ENCODE data around the gene PAIP2. TPM values are rescaled to one million over a fixed set of nuclear protein-coding genes. Genes with fewer than 3 reads are reported as not detected.

The PAIP2 gene, protein sequence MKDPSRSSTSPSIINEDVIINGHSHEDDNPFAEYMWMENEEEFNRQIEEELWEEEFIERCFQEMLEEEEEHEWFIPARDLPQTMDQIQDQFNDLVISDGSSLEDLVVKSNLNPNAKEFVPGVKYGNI
- 100 to 1,000 TPM in 1 of 4 donors, 10 to 100 TPM in 3; 84.3 to 124 (median 87.2) TPM for total RNA-seq

DNA sequence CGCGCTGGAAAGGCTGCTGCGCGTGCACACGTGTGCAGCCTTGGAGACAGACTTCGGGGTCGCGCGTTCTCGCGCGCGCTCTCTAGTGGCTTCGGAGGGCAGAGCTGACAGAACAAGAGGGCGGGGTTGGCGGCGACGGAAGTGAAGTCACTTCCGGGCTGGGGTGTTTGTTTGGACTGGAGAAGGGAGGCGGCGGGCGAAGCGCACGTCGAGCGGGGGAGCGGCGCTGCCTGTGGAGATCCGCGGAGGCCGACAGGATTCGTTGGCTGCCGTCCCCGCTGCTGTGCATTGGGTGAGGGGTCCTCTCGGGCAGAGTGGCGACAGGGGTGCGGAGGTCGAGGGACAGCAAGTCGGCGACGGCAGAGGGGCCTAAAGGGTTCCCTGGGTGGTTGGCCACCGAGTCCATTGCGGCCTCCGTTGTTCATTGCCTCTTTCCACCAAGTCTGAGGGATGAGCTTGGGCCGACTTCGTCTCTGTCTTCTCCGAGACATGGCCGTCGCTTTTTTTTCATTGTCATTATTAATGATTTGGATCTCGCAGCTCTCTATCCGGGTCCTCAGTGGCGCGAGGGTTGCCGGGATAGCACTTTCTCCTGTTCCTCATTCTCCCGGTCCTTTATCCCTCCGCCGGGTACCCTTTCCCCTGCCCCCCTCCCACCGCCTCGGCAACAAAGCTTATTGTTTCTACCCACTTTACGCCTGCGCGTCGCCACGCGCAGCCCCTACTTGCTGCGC lies at the start of gene PAIP2:
TSS of gene PAIP2 (plus strand) at position 166 of the 734 bp plus-strand sequence. CDS start 21,931 bp downstream, outside the sequence.
- TF ChIP-seq, protein P1, sequence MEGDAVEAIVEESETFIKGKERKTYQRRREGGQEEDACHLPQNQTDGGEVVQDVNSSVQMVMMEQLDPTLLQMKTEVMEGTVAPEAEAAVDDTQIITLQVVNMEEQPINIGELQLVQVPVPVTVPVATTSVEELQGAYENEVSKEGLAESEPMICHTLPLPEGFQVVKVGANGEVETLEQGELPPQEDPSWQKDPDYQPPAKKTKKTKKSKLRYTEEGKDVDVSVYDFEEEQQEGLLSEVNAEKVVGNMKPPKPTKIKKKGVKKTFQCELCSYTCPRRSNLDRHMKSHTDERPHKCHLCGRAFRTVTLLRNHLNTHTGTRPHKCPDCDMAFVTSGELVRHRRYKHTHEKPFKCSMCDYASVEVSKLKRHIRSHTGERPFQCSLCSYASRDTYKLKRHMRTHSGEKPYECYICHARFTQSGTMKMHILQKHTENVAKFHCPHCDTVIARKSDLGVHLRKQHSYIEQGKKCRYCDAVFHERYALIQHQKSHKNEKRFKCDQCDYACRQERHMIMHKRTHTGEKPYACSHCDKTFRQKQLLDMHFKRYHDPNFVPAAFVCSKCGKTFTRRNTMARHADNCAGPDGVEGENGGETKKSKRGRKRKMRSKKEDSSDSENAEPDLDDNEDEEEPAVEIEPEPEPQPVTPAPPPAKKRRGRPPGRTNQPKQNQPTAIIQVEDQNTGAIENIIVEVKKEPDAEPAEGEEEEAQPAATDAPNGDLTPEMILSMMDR (IDR thresholded peaks at IDR 0.05; ENCODE audit: low read depth), result no peak

DNA sequence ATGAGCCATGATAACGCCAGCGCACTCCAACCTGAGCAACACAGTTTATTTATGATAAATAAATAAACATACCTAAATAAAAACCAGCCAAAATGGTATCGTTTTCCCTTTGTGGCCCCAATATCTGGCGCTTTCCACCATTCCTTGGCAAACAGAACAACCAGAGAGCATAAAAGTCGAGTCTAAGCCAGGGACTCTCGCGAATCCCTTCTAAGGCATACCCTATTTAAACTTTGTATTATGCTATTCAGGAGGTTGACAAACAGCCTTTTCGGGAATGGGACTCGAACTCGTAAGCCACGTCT lies 48.5 kb upstream of the PAIP2 start:
- TF ChIP-seq, protein P1 (IDR thresholded peaks at IDR 0.05; ENCODE audit: low read depth), result no peak

DNA sequence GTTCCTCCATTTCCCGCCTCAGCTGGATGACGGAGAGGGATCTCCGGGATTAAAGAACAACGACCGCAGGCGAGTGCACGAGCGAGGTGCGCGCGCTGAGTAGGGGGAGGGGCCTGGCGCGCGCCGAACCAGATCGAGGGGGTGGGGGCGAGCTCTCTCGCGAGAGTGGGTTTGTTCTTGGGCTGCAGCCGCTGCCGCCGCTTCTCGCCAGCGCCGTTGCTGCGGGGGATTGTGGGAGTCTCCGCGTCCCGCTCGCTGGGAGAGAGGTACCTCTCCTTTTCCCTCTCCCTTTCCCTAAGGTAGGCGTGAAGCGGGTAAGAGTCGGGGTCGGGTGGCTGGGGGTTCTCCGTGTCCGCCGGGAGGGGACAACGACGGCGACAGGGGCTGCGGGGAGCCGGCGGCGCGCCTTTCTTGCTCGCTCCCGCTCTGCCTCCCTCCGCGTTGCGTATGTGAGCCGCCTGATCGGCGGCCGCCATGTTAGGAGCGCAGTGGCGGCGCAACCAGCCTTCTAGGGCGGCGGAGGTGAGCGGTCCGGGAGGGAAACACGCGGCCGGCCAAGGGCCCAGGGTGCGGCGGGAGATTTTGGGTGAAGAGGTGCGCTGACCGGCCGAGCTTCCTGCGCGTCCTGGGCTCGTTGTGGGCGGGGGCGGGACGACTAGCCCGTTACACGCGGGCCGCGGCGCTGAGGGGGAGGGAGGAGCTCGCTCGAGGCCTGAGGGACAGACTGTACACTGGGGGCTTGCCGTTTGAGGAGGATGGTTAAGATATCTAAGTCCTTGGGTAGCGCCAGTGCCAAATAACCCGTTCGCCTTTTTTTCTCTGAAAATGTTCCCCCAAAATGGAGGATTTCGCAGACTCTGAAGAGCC lies 47.9 kb upstream of the PAIP2 start, which contains the start of gene MATR3:
TSS of gene MATR3 (plus strand) at position 234 of the 867 bp plus-strand sequence. CDS start 13,676 bp downstream, outside the sequence.
- TF ChIP-seq, protein P1 (IDR thresholded peaks at IDR 0.05; ENCODE audit: low read depth), result no peak

DNA sequence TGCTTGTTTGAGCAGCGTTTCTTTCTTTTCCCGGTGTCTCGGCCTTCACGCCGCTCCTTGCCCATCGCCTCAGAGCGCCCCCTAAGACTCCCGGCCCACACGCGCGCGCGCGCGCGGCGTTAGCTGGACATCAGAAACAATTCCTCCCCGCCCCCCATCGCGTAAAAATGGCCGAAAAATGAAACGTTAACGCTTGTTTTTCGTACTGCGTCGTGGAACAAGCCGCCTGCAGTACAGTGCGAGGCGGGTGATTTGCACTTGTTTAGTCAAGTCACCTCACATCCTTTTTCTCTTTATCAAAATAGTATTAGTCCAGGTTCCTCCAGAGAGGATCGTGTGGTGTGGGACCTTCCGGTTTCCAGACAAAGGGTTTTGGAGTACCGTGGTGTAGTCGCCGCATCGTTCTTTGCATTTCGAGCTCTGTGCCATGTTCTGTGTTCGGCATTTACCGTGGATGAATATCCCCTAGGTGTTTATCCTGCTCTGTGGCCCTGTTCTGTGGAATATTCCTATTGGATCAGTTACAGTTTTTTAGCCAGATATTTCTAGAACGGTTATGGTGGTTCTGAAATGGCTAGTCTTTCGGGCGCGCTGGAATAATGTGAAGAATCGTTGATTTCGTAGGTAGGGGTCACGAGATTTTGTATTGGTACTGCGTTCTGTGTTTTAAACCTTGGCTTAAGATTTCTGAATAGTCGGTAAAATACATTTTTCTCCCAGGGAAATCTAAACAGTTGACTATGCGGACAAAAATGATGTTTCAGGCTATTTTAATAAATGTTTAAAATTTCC lies 47.1 kb upstream of the PAIP2 start:
- TF ChIP-seq, protein P1 (IDR thresholded peaks at IDR 0.05; ENCODE audit: low read depth), result no peak

DNA sequence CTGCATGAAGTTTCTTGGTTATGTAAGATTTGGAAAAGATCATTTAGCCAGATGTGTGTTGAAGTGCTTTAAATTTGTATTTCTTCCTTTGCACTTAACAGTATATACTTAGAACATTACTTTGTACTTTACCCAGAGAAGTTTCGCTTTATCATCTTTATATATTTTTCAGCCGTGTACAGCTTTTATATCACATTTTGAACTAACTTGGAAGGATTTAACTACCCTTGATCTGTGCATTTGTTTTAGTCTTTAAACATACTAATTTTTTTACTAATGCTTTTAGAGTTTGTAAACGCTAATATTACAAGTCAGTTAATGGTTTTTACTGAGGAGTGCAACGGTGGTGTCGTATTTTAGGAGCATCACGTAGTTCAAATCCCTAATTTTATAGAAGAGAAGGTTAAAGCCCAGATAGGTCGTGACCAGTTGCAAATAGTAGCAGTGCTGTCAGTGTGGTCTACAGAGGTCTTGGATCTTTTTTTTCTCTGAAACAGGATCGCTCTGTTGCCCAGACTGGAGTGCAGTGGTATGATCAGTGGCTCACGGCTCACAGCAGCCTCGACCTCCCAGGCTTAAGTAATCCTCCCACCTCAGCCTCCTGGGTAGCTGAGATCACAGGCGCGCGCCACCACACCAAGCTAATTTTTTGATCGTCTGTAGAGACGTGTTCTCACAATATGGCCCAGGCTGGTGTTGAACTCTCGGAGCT lies 46.2 kb upstream of the PAIP2 start:
- TF ChIP-seq, protein P1 (IDR thresholded peaks at IDR 0.05; ENCODE audit: low read depth), result no peak

DNA sequence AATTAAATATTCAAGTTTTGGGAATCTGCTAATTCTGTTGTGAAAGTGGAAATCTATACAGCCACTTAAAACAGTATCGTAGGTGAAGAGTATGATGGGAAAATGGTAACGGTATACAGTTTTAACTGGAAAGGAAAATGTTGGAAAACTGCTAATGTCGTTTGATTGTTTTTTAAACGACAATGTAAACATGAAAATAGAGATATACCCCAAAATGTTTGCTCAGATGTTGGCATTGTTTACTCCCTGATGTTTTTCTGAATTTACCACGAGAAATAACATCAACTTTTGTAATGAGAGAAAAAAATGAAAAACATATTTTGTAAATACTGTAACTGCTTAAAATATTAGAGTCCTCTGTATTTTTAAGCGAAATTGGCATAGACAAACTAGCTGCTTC lies 45.5 kb upstream of the PAIP2 start:
- TF ChIP-seq, protein P1 (IDR thresholded peaks at IDR 0.05; ENCODE audit: low read depth), result no peak

All from subcutaneous adipose tissue (tissue), 4 donors.